RPMI7951 (cell line): ENCODE measurements around the gene RBM19. TPM values are rescaled to one million over a fixed set of nuclear protein-coding genes. Genes with fewer than 3 reads are reported as not detected.

Experiments
- DNase-seq: peaks from one replicate; pipeline ENCODE4 v3.0.0-alpha.2; 2012; ENCODE audit warnings: low read depth
- total RNA-seq: library from RNA; depleted of rRNA; stranded (reverse); fragments of >200 nt; shearing (Covaris generic); gene quantifications from 2 replicates; pipeline ENCODE4 v1.2.3, GENCODE V29; 2014

Gene RBM19
- total RNA-seq, 1 experiment from 2014 or later, result 12.5 TPM

DNA sequence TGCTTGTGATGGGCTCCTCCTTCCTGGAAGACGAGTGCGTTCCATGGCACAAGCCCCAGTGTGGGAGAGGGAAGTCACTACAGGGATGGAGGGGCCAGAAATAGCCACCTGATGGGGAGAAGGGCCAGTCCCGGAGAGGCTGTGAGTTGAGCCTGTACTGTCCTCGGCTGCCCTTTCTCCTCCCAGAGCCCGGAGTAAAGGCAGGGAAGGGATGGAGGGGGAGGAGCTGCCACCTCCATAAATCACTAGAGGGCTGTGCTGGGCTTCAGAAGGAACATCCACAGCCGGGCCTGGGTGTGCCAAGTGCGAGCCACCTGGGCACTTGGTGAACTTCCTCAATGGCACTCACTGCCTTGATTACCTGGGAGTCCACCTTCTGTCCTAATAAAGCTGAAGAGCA is 110.1 kb downstream of the RBM19 start:
- DNase-seq, result no peak

- DNase-seq, result no peak
These were observed 111.6 kb downstream of the RBM19 start for GRCh38 chr12:113854385-113855142.

DNA sequence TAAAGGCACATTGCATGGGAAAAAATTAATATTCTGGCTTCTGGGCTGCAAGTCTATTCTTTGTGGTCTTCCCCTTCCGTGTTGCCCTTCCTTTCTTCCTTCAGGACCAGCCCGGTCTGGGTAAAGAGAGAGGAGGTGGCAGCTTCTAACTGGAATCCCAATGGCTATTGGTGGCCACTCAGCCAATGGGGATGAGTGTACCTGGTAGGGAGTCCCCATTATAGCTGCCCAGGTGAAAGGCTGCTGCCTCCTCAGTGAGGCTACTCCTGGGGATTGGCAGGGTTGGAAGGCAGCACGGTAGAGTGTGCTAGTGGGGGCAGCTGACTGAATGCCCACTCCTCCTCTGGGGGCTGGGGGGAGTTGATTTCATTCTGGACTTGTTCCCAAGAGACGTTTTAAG is 112.6 kb downstream of the RBM19 start:
- no peak for DNase-seq

DNA sequence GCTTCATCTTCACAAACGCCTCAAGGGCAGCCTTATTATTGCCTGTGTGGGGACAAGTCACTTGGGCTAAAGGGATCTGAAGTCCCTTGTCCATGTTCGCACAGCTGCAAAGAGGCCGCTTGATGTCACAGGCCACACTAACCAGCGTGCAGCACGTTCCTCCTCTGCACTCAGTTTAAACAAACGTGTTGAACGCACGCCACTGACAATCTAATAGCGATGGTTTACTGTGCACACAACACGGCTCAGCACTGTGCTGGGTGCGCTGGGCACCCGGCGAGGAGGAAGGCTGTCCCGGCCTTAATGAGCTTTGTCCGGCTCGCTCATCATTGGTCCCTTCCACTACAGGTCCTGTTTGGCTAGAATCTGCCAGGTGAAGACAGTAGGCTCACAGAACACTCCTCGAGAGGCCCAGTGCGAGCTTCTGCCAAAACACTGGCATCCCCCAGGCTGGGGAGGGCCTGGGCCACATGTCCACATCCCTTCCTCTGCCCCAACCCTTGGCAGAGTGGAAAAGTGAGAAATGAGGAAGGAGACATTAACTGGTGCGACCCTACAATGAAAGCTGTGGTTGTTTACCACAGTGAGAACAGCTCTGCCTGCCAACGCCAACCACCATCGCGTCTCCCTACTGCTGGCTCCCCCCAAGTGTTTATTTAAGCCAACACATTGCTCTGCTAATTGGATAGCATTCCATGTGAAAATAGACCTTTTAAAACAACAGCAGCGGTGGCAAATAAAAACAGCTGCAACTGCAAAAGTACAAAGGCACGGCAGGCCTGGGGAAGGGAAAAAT is 113.2 kb downstream of the RBM19 start:
- DNase-seq, result no peak

DNA sequence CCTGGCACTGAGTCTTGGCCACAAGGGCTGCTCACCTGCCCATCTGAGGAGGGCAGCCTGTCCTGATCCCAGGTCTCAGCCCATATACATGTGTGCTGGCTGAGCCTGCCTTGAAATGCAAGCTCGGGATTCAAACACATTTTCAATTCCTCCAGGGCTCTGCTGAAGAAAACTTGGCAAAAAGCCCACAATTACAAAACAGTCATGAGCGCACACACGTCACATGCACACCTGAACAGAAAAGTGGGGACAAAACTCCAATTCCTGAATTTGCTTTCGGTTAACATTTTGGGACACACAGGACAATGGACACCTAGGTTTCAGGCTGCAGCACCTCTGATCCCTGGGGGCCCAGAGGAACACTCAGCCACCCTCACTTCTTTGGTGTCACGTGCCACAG is 113.9 kb downstream of the RBM19 start:
- no peak for DNase-seq

- DNase-seq, result peak; percentile 51
These were observed 115.6 kb downstream of the RBM19 start for GRCh38 chr12:113850309-113851056.

DNA sequence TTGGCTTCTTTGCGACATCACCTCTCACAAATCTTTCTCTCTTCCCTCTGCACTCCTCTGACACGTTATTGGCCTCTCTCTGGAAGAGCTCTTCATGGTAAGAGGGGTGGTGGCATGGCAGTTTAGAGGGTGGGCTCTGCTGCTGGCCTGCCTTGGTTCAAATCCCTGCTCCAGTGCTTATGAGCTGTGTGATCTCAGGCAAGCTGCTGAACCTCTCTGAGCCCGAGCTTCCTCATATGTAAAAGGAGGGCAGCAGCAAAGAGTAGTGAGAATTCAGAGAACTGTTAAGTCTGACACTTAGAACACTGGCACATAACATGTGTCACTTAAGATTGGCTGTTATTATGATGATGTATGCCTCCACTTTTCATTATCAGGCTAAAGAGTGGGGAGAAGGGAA is 118.3 kb downstream of the RBM19 start:
- DNase-seq, result no peak

GRCh38 chr12:113846883-113847755 is 119.0 kb downstream of the RBM19 start:
- no peak for DNase-seq

DNA sequence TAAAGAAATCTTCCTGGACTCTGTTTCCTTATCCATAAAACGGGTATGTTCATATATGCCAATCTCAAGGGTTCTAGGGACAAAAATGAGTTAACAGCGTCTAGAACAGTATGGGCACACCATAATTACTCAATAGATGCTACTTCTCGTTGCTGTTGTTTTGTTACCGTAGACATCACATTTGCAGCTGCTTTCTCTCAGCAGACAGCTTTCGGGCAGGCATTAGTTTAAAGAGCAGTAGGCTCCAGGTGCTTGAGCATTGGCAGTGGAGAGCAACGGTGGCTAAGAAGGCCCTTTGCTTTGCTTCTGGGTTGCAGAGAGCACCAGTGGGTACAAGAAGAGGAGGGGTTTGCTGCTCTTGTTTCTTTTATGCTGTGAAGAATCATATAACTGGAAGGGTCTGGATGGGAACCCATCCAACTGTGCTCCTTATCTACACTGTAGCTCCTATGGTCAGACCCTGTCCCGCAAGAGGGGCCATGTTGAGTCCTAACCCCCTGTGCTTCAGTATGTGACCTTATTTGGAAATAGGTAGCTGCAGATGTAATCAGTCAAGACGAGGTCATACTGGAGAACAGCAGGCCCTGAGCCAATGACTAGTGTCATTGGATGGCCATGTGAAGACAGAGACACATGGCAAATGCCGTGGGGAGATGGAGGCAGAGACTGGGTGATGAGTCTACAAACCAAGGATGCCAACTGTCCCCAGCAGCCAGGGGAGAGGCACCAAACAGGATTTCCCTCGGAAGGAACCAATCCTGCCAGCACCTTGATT is 120.0 kb downstream of the RBM19 start:
- DNase-seq, result no peak

DNA sequence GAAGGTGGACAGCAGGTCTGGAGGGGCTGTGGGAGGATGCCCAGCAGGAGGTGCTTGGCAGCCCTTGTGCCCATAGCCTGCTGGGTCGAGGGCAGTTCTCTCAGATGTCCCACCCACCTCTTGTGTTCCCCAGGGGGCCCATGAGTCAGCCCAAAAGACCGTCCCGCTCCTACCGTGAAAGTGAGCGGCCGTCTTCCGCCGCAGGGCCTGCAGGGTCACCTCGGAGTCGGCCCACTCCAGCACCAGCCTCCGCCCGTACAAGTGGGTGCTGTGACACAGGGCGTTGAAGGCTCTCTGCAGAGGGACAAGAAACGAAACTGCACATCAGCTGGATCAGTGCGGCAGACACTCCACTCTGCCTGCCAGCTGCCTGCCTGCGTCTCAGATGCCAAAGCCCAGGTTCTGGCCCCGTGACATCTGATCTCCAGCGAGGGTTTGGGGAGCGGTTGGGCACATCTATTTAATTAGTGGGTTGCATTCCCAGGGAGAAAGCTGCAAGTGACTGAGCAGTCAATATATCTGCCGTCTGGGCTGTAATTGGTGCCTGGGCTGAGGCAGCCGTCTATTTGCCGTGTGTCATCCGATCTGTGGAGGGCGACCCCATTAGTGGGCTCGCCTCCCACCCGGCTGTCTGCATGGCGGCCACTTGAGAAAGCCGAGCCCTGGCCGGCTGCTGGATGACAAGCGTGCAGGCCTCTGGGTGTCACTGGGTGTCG is 121.5 kb downstream of the RBM19 start:
- no peak for DNase-seq

DNA sequence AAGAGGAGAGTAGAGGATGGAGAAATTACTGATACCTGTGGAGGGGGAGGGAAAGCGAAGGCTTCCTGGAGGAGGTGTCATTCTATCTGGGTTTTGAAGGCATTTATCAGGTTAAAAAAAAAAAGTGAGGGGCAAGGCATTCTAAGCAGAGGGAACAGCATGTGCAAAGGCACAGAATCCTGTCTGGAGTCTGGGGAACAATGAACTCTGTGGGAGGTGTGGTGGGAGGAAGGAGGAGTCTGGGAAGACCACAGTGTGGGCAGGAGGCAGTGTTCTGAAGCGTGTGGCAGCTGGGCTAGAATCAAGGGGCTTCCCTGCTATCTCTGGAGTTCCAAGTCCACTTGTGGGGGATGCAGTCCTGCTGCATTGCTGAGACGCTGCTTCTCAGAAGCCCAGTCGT is 123.4 kb downstream of the RBM19 start:
- no peak for DNase-seq

DNA sequence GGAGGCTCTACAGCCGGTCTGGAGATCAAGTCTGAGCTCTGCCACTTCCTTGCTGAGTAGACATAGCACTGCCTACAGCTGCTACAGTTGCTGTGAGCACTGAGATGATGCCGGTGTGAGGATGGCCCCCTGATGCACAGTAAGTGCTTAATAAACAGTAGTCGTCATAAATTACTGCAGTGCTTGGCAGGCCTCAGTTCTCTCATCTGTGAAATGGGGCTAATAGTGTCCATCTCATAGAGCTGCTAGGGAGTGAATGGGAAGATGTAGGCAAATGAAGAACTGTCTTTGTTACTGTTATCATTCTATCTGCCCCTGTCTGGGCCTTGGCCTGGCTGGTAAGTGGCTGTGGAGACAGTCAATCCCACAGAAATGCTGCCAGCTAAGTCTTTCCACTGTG is 124.3 kb downstream of the RBM19 start:
- no peak for DNase-seq

- no peak for DNase-seq
These were observed 125.6 kb downstream of the RBM19 start for GRCh38 chr12:113840401-113841042.

- no peak for DNase-seq
These were observed 127.2 kb downstream of the RBM19 start for GRCh38 chr12:113838896-113839295.

GRCh38 chr12:113837528-113838296 is 128.4 kb downstream of the RBM19 start:
- no peak for DNase-seq

DNA sequence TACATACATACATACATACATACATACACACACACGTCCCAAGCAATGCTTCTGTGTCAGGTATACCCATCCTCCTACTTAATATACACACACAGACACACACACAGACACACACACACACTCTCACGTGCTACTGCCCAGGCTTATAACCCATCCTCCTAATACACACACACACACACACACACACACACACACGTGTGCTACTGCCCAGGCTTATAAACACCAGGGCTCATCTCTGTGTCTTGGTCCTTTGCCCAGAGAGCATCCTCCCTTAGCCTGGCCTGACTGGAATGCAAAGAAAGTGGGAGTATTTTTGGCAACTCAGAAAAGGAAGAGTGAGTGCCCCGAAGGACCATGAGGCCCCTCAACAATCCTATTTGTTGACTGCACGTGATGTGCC is 129.0 kb downstream of the RBM19 start:
- DNase-seq, result no peak

- no peak for DNase-seq
These were observed 130.2 kb downstream of the RBM19 start for GRCh38 chr12:113835896-113836295.

GRCh38 chr12:113835433-113835832 is 130.7 kb downstream of the RBM19 start:
- DNase-seq, result no peak

DNA sequence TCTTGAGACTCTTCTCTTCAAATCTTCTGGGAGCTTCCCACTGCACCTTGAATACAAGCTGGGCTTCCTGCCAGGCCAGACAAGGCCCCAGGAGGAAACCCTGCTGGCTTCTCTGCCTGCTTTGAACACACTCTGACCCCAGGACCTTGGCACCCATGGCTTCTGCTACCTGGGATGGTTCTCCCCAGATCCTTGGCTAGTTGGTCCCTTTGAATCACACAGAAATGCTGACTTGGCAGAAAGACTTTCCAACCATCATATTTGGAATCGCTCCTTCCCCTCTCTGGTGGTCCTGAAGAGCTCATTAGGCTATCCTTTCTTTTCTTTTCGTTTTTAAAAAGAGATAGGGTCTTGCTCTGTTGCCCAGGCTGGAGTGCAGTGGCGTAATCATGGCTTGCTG is 132.7 kb downstream of the RBM19 start:
- no peak for DNase-seq
